Peyer's patch (tissue), 4 donors: ENCODE data around the gene APBA1.

Experiments used
- POLR2A ChIP-seq, 2 donors: fragments of 450-650 bp; IDR thresholded peaks; one replicate each; pipeline ENCODE4 v1.5.1; 2017; ENCODE audit warnings: antibody characterized with exemption in 2 of 2, mild to moderate bottlenecking in 2 of 2, moderate library complexity in 2 of 2
- TF ChIP-seq, protein P1 (sequence below), 6 experiments: fragments of 450-650 bp in 4 of 6; fragments of 200-600 bp in 2 of 6; sonication (generic) in 1 of 6; IDR thresholded peaks; one replicate each; pipeline ENCODE4 v1.5.1; 2017 to 2019; ENCODE audit warnings: antibody characterized with exemption in 6 of 6, mild to moderate bottlenecking in 3 of 6, moderate library complexity in 1 of 6

DNA sequence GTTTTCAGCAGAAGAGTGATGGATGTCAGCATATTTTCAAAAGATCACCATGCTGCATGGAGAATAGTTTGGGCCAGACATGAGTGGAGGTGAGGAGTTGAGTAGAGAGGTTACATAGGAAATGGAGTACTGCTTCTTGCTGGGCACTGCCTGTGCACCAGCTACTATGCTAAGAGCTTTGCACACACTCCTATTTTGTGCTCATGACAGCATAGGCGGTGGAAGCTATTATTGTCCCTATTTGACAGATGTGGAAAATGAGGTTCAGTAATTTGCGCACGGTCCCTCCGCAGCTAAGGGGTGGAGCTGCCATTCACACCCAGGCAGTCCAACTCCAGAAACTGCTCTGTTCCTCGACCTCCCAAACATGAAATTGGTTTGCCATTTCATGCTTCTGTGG is 279.3 kb downstream of the APBA1 start:
- TF ChIP-seq, protein P1, sequence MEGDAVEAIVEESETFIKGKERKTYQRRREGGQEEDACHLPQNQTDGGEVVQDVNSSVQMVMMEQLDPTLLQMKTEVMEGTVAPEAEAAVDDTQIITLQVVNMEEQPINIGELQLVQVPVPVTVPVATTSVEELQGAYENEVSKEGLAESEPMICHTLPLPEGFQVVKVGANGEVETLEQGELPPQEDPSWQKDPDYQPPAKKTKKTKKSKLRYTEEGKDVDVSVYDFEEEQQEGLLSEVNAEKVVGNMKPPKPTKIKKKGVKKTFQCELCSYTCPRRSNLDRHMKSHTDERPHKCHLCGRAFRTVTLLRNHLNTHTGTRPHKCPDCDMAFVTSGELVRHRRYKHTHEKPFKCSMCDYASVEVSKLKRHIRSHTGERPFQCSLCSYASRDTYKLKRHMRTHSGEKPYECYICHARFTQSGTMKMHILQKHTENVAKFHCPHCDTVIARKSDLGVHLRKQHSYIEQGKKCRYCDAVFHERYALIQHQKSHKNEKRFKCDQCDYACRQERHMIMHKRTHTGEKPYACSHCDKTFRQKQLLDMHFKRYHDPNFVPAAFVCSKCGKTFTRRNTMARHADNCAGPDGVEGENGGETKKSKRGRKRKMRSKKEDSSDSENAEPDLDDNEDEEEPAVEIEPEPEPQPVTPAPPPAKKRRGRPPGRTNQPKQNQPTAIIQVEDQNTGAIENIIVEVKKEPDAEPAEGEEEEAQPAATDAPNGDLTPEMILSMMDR (IDR thresholded peaks at IDR 0.05), result no peak
- TF ChIP-seq POLR2A (IDR thresholded peaks at IDR 0.05), result no peak
